HG03520 (cell line): ENCODE measurements around the gene PRR14L.

Experiments used
- ATAC-seq: cut with Tn5 transposase; IDR thresholded peaks from one replicate; pipeline ENCODE4 v1.9.1; 2021; ENCODE audit warnings: mild to moderate bottlenecking, moderate library complexity; ENCODE audit not compliant: unreplicated experiment

The PRR14L gene

GRCh38 chr22:31647066-31647465 lies 102.9 kb downstream of the PRR14L start:
- ATAC-seq, result no peak

- no peak for ATAC-seq
These were observed 103.5 kb downstream of the PRR14L start for GRCh38 chr22:31646186-31647019.

- ATAC-seq, result no peak
These were observed 110.4 kb downstream of the PRR14L start for GRCh38 chr22:31639436-31640039.

- ATAC-seq, result no peak
These were observed 111.9 kb downstream of the PRR14L start for GRCh38 chr22:31637891-31638618.

- peak; percentile 49 for ATAC-seq
These were observed 112.5 kb downstream of the PRR14L start for GRCh38 chr22:31637447-31637890.

- no peak for ATAC-seq
These were observed 114.2 kb downstream of the PRR14L start for GRCh38 chr22:31635638-31636306.

- no peak for ATAC-seq
These were observed 118.5 kb downstream of the PRR14L start for GRCh38 chr22:31631436-31631835.
